Panc1 (cell line): ENCODE results near the gene DNPH1. TPM values are rescaled to one million over a fixed set of nuclear protein-coding genes. Genes with fewer than 3 reads are reported as not detected.

ENCODE experiments used
- ATAC-seq: fragments of 200-7000 bp; cut with Tn5 transposase; 2 replicates; pipeline ENCODE4 v1.9.1; 2020; ENCODE audit warnings: mild to moderate bottlenecking, moderate library complexity
- BruUV-seq: library from RNA; stranded (reverse); fragments of 400-500 nt; replicated peaks from 2 replicates; lab custom pipeline; 2021; lab: Mats Ljungman, UMichigan
- CTCF ChIA-PET: fragments of 300-600 bp; sonication (Branson Sonifier 250); formaldehyde crosslinking; loops from one replicate; lab custom pipeline; 2022; ENCODE audit warnings: antibody characterized with exemption; lab: Charles Lee
- POLR2A ChIA-PET: fragments of 300-600 bp; sonication (Branson Sonifier 250); formaldehyde crosslinking; loops from one replicate; lab custom pipeline; 2022; ENCODE audit warnings: antibody characterized with exemption; lab: Charles Lee
- DNase-seq: peaks from one replicate; pipeline ENCODE4 v3.0.0-alpha.2; 2010; ENCODE audit warnings: low read depth, low spot score
- H3K27ac ChIP-seq: 2 replicates; pipeline ENCODE4 v1.5.1; 2011; ENCODE audit warnings: mild to moderate bottlenecking, low read length, inconsistent platforms
- H3K27me3 ChIP-seq: fragments of 200-500 bp; sonication (Bioruptor generic); 2 replicates; pipeline ENCODE4 v1.6.0; 2014; ENCODE audit warnings: low read length, inconsistent platforms; ENCODE audit not compliant: control insufficient read depth, insufficient read depth
- H3K36me3 ChIP-seq: fragments of 200-500 bp; sonication (Bioruptor generic); 2 replicates; pipeline ENCODE4 v1.5.1; 2014; ENCODE audit warnings: inconsistent platforms, mild to moderate bottlenecking, low read length, moderate library complexity; ENCODE audit not compliant: control insufficient read depth, insufficient read depth
- H3K4me1 ChIP-seq: 2 replicates; pipeline ENCODE4 v1.5.1; 2011; ENCODE audit warnings: inconsistent platforms, mild to moderate bottlenecking, low read length, moderate library complexity; ENCODE audit not compliant: control insufficient read depth, insufficient read depth
- H3K4me3 ChIP-seq, 2 experiments: 2 replicates each; pipeline ENCODE4 v1.5.1; 2011 to 2012; ENCODE audit warnings: low read depth in 2 of 2, low read length in 2 of 2, mild to moderate bottlenecking in 2 of 2, inconsistent platforms in 1 of 2, moderate library complexity in 1 of 2
- H3K9me3 ChIP-seq: fragments of 200-500 bp; sonication (Bioruptor generic); 2 replicates; pipeline ENCODE4 v1.5.1; 2014; ENCODE audit warnings: low read depth, mild to moderate bottlenecking, inconsistent platforms, low read length, moderate library complexity; ENCODE audit not compliant: control insufficient read depth, insufficient read depth
- POLR2AphosphoS5 ChIP-seq: IDR thresholded peaks from 2 replicates; pipeline ENCODE4 v1.6.1; 2012; ENCODE audit warnings: mild to moderate bottlenecking, low read depth, low read length, moderate library complexity
- SIN3A ChIP-seq: IDR thresholded peaks from 2 replicates; pipeline ENCODE4 v1.6.1; 2012; ENCODE audit warnings: low read depth, mild to moderate bottlenecking, low read length, moderate library complexity, borderline replicate concordance; ENCODE audit not compliant: insufficient read depth
- TCF7L2 ChIP-seq: IDR thresholded peaks from 2 replicates; pipeline ENCODE4 v1.6.1; 2011; ENCODE audit warnings: mild to moderate bottlenecking, low read depth, low read length, inconsistent platforms
- in situ Hi-C: cut with HindIII; loops from 2 replicates; pipeline ENCODE4 v1.10.0; 2016; ENCODE audit warnings: low sequenced_read_pairs, low pct_unique_long_range_greater_than_20kb
- intact Hi-C: fragments of 100-400 bp; cut with micrococcal nuclease; formaldehyde crosslinking; loops from one replicate; pipeline ENCODE4 v1.10.0; 2022; ENCODE audit not compliant: unreplicated experiment
- total RNA-seq: library from RNA; stranded (reverse); gene quantifications from one replicate; pipeline ENCODE4 v1.2.1, GENCODE V29; 2021; ENCODE audit not compliant: unreplicated experiment
- TF ChIP-seq, protein P1 (sequence below): fragments of 450-650 bp; IDR thresholded peaks from 2 replicates; pipeline ENCODE4 v1.5.1; 2017; ENCODE audit warnings: mild to moderate bottlenecking
- TF ChIP-seq, protein P2 (sequence below), 2 experiments: IDR thresholded peaks; 2 replicates each; pipeline ENCODE4 v1.6.1; 2011 to 2012; ENCODE audit warnings: low read depth in 2 of 2, control low read depth in 1 of 2, low read length in 1 of 2, mild to moderate bottlenecking in 1 of 2, moderate library complexity in 1 of 2; ENCODE audit not compliant: insufficient read depth in 1 of 2

The DNPH1 gene
- total RNA-seq, 1 experiment from 2014 or later = 67.3 TPM

DNA sequence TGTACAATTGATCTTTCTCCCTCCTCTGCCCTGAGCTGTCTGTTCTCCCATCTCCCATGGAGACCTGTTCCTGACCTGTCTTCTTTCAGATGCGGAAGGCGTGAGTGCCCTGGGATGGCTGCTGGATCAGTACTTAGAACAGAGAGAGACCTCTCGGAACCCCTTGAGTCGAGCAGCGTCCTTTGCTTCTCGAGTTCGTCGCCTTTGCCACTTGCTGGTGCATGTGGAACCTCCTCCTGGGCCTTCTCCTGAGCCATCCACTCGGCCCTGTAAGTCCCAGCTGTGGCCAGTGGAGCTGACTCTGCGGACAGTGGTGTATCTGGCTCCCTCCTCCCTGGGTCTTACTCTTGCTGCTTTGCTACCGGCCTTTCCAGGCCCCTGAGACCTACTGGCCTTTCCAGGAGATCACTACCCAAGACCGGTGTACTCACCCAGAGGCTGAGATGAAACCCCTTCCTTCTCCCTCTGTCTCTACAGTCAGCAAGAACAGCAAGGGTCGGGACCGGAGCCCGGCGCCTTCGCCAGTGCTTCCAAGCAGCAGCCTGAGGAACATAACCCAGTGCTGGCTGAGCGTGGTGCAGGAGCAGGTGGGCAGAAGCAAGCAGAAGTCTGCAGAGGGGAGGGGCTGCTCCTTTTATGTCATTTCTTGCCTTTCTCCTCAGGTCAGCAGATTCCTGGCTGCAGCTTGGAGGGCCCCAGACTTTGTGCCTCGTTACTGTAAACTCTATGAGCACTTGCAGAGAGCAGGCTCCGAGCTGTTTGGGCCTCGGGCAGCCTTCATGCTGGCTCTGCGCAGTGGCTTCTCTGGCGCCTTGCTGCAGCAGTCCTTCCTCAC lies 24.8 kb downstream of the DNPH1 start:
- no peak overlapping the region for H3K4me3 ChIP-seq
- POLR2A ChIA-PET = interaction anchor here (0.6 kb wide), 1 partner anchor 205 kb away, joined by 8 read pairs; no protein-coding TSS in a partner anchor
- H3K4me1 ChIP-seq = no peaks in the 10 kb centered on the region
- H3K27ac ChIP-seq = no peak overlapping the region
- intact Hi-C loops = no loop called here
- DNase-seq = no peak
- no peaks in the 10 kb centered on the region for H3K36me3 ChIP-seq
- TF ChIP-seq POLR2AphosphoS5 (no peak), TCF7L2 (no peak), SIN3A (no peak)
- in situ Hi-C loops = no loop called here
- BruUV-seq = no TSS peak
- CTCF ChIA-PET = no interaction called here
- ATAC-seq = no peak
- H3K9me3 ChIP-seq = no peaks in the 10 kb centered on the region
- no peaks in the 10 kb centered on the region for H3K27me3 ChIP-seq

DNA sequence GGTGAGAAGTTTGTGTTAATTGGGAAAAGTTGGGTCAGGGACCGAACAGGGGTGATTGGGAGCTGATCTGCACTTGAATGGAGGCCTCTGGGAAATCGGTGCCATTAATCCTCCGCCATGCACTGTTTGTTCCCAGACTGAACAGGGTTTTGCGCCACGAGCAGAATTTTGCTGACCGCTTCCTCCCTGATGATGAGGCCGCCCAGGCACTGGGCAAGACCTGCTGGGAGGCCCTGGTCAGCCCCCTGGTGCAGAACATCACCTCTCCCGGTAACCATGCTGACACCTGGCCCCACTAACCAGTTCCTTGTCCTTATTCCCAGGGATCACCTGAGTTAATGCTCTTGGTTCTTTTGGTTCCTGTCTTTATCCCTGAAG lies 25.6 kb downstream of the DNPH1 start:
- no TSS peak for BruUV-seq
- no peak for TF ChIP-seq TCF7L2
- H3K27ac ChIP-seq = no peak overlapping the region
- H3K4me3 ChIP-seq = no peak overlapping the region
- ChIA-PET CTCF (no interaction called here), POLR2A (interaction anchor here (0.6 kb wide), 1 partner anchor 204 kb away, joined by 8 read pairs; no protein-coding TSS in a partner anchor)
- H3K4me1 ChIP-seq = no peaks in the 10 kb centered on the region
- in situ Hi-C loops (no loop called here), intact Hi-C loops (no loop called here)
- no peaks in the 10 kb centered on the region for H3K36me3 ChIP-seq
- DNase-seq (no peak), ATAC-seq (no peak)
- H3K27me3 ChIP-seq = no peaks in the 10 kb centered on the region
- no peaks in the 10 kb centered on the region for H3K9me3 ChIP-seq

DNA sequence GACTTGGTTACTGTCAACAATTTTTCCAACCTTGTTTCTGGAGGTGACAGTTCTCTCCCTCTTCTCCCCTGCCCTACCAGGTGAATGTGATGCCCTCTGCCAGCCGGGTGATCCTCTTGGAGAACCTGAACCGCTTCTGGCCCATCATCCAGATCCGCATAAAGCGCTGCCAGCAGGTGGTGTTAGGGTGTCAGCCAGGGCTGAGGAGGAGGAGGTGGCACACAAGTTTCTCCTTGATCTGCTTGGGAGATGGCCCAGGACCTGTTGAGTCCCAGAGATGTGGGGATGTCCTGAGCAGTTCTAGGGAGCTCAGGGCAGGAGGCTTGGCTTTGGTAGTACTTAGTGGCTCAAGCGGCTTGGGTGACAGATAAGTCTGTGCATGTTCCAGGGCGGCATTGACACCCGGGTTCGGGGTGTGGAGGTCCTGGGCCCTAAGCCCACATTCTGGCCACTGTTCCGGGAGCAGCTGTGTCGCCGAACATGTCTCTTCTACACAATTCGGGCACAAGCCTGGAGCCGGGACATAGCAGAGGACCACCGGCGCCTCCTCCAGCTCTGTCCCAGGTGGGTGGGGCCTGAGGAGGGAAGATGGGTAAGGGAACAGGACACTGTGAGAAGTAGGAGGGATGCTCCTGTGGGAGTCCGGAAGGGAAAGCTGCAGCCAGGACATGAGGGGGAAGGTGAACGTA lies 26.1 kb downstream of the DNPH1 start:
- Histone ChIP-seq H3K27ac (no peak overlapping the region), H3K4me1 (no peaks in the 10 kb centered on the region), H3K36me3 (no peaks in the 10 kb centered on the region; the same call in 1 of the 2 replicates), H3K9me3 (no peaks in the 10 kb centered on the region), H3K4me3 (no peak overlapping the region), H3K27me3 (no peaks in the 10 kb centered on the region)
- BruUV-seq = no TSS peak
- DNase-seq = no peak
- ATAC-seq = peak; percentile 33; the same call in 1 of the 2 replicates
- intact Hi-C loops (no loop called here), in situ Hi-C loops (no loop called here)
- POLR2A ChIA-PET = interaction anchor here (0.6 kb wide), 1 partner anchor 203 kb away, joined by 8 read pairs; no protein-coding TSS in a partner anchor
- TF ChIP-seq SIN3A (no peak), TCF7L2 (no peak), POLR2AphosphoS5 (no peak)
- TF ChIP-seq, protein P1, sequence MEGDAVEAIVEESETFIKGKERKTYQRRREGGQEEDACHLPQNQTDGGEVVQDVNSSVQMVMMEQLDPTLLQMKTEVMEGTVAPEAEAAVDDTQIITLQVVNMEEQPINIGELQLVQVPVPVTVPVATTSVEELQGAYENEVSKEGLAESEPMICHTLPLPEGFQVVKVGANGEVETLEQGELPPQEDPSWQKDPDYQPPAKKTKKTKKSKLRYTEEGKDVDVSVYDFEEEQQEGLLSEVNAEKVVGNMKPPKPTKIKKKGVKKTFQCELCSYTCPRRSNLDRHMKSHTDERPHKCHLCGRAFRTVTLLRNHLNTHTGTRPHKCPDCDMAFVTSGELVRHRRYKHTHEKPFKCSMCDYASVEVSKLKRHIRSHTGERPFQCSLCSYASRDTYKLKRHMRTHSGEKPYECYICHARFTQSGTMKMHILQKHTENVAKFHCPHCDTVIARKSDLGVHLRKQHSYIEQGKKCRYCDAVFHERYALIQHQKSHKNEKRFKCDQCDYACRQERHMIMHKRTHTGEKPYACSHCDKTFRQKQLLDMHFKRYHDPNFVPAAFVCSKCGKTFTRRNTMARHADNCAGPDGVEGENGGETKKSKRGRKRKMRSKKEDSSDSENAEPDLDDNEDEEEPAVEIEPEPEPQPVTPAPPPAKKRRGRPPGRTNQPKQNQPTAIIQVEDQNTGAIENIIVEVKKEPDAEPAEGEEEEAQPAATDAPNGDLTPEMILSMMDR = no peak
- TF ChIP-seq, protein P2, sequence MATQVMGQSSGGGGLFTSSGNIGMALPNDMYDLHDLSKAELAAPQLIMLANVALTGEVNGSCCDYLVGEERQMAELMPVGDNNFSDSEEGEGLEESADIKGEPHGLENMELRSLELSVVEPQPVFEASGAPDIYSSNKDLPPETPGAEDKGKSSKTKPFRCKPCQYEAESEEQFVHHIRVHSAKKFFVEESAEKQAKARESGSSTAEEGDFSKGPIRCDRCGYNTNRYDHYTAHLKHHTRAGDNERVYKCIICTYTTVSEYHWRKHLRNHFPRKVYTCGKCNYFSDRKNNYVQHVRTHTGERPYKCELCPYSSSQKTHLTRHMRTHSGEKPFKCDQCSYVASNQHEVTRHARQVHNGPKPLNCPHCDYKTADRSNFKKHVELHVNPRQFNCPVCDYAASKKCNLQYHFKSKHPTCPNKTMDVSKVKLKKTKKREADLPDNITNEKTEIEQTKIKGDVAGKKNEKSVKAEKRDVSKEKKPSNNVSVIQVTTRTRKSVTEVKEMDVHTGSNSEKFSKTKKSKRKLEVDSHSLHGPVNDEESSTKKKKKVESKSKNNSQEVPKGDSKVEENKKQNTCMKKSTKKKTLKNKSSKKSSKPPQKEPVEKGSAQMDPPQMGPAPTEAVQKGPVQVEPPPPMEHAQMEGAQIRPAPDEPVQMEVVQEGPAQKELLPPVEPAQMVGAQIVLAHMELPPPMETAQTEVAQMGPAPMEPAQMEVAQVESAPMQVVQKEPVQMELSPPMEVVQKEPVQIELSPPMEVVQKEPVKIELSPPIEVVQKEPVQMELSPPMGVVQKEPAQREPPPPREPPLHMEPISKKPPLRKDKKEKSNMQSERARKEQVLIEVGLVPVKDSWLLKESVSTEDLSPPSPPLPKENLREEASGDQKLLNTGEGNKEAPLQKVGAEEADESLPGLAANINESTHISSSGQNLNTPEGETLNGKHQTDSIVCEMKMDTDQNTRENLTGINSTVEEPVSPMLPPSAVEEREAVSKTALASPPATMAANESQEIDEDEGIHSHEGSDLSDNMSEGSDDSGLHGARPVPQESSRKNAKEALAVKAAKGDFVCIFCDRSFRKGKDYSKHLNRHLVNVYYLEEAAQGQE (IDR thresholded peaks at IDR 0.05; ENCODE audit: insufficient read depth in 1 of 2, low read depth in 2 of 2, low read length in 1 of 2) = no peak
- CTCF ChIA-PET = no interaction called here
